DOHH2 (cell line): Measurements from ENCODE around the gene BRIX1.

Experiments
- CTCF ChIP-seq: fragments of 200-600 bp; sonication (generic); IDR thresholded peaks from one replicate; pipeline ENCODE4 v1.5.1; 2014; ENCODE audit warnings: antibody characterized with exemption, mild to moderate bottlenecking, low read depth, low read length; ENCODE audit not compliant: poor library complexity, severe bottlenecking
- EZH2phosphoT487 ChIP-seq: fragments of 200-600 bp; sonication (generic); IDR thresholded peaks from 2 replicates; pipeline ENCODE4 v1.6.1; 2017; ENCODE audit warnings: borderline replicate concordance, mild to moderate bottlenecking, antibody characterized with exemption, low read length, moderate library complexity, mixed read lengths

GRCh38 chr5:34870382-34870781 is 45.1 kb upstream of the BRIX1 start:
- TF ChIP-seq CTCF (no peak), EZH2phosphoT487 (no peak)
